ENCODE results near the gene LIMK2.
"Not testable (repeated sequence)": the region's sequence is repeated elsewhere in the genome, so short reads cannot be mapped to it uniquely, and the experiment has no call there.

The LIMK2 gene

GRCh38 chr22:31302537-31302936 lies 90.4 kb downstream of the LIMK2 start:
- TF ChIP-seq LEF1 (IDR thresholded peaks at IDR 0.05; ENCODE audit: borderline replicate concordance) (no peak), CTBP1 (IDR thresholded peaks at IDR 0.05; ENCODE audit: borderline replicate concordance) (no peak), HDGF (IDR thresholded peaks at IDR 0.05; ENCODE audit: borderline replicate concordance) (no peak), ZNF384 (IDR thresholded peaks at IDR 0.05) (no peak), FOXM1 (IDR thresholded peaks at IDR 0.05; ENCODE audit: borderline replicate concordance) (no peak), BHLHE40 (IDR thresholded peaks at IDR 0.05; ENCODE audit: borderline replicate concordance) (no peak), L3MBTL2 (conservative IDR thresholded peaks at IDR 0.05) (no peak), FOXA1 (IDR thresholded peaks at IDR 0.05) (no peak), NFRKB (IDR thresholded peaks at IDR 0.05) (no peak), ELF4 (IDR thresholded peaks at IDR 0.05) (no peak), SUZ12 (IDR thresholded peaks at IDR 0.05) (no peak), TARDBP (IDR thresholded peaks at IDR 0.05) (no peak), ARNT (IDR thresholded peaks at IDR 0.05) (no peak), FOXK2 (IDR thresholded peaks at IDR 0.05) (no peak), SP1 (IDR thresholded peaks at IDR 0.05) (no peak)
- TF ChIP-seq, protein P1, sequence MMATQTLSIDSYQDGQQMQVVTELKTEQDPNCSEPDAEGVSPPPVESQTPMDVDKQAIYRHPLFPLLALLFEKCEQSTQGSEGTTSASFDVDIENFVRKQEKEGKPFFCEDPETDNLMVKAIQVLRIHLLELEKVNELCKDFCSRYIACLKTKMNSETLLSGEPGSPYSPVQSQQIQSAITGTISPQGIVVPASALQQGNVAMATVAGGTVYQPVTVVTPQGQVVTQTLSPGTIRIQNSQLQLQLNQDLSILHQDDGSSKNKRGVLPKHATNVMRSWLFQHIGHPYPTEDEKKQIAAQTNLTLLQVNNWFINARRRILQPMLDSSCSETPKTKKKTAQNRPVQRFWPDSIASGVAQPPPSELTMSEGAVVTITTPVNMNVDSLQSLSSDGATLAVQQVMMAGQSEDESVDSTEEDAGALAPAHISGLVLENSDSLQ (IDR thresholded peaks at IDR 0.05), result no peak
- ChIA-PET CTCF (interaction anchor here (1.2 to 1.5 kb wide), 2 partner anchors 11 to 29 kb away, joined by 3 to 4 read pairs; no protein-coding TSS in a partner anchor), POLR2A (interaction anchor here (2.6 kb wide), 1 partner anchor 10 kb away, joined by 8 read pairs; the partner anchor contains the start of gene PIK3IP1)
- DNase-seq (ENCODE audit: extremely low spot score), result no peak

- TF ChIP-seq TARDBP (IDR thresholded peaks at IDR 0.05), result no peak
- no peak for TF ChIP-seq CTBP1 (IDR thresholded peaks at IDR 0.05; ENCODE audit: borderline replicate concordance)
- TF ChIP-seq ZNF384 (IDR thresholded peaks at IDR 0.05), result no peak
- TF ChIP-seq ELF4 (IDR thresholded peaks at IDR 0.05), result no peak
- TF ChIP-seq ARNT (IDR thresholded peaks at IDR 0.05), result no peak
- TF ChIP-seq LEF1 (IDR thresholded peaks at IDR 0.05; ENCODE audit: borderline replicate concordance), result no peak
- TF ChIP-seq FOXA1 (IDR thresholded peaks at IDR 0.05), result no peak
- TF ChIP-seq FOXK2 (IDR thresholded peaks at IDR 0.05), result no peak
- no peak for DNase-seq (ENCODE audit: extremely low spot score)
- ChIA-PET CTCF (no interaction called here), POLR2A (no interaction called here)
Measured at GRCh38 chr22:31305194-31305593, 93.1 kb downstream of the LIMK2 start.

DNA sequence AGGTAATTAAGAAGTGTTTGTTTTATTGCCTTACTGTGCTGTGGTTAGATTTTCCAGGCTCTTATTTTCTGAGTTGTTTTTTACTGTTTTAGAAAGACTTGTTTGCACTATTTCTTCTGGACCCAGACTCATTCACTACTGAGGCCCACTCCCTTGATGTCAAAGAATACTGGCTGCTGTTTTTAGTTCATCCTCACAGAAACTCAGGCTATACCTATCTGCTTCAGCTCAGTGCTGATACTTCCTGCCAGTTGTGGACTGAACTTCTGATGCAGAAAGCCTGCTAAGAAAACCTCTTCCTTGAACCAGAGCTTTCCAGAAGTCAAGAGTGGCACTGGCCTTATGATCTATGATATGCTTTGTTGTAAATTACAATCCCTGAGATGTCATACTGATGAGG lies 96.1 kb downstream of the LIMK2 start:
- CTCF ChIA-PET, result interaction anchor here (1.0 kb wide), 1 partner anchor 11 kb away, joined by 4 read pairs; no protein-coding TSS in a partner anchor
- TF ChIP-seq CTBP1 (IDR thresholded peaks at IDR 0.05; ENCODE audit: borderline replicate concordance), result no peak
- TF ChIP-seq ZNF384 (IDR thresholded peaks at IDR 0.05), result no peak
- TF ChIP-seq ARNT (IDR thresholded peaks at IDR 0.05), result no peak
- TF ChIP-seq FOXM1 (IDR thresholded peaks at IDR 0.05; ENCODE audit: borderline replicate concordance), result no peak
- no peak for TF ChIP-seq HDGF (IDR thresholded peaks at IDR 0.05; ENCODE audit: borderline replicate concordance)
- TF ChIP-seq ELF4 (IDR thresholded peaks at IDR 0.05), result no peak
- no peak for TF ChIP-seq SUZ12 (IDR thresholded peaks at IDR 0.05)
- no peak for TF ChIP-seq L3MBTL2 (conservative IDR thresholded peaks at IDR 0.05)
- no peak for TF ChIP-seq FOXA1 (IDR thresholded peaks at IDR 0.05)
- DNase-seq (ENCODE audit: extremely low spot score), result no peak
- POLR2A ChIA-PET, result no interaction called here

- DNase-seq (ENCODE audit: extremely low spot score), result peak; percentile 77
- ChIA-PET POLR2A (interaction anchor here (1.0 to 1.2 kb wide), 3 partner anchors 21 to 34 kb away, joined by 3 to 5 read pairs (median 3); partner anchors contain the start of gene PIK3IP1), CTCF (interaction anchor here (0.5 to 1.9 kb wide), 16 partner anchors 8 to 1388 kb away, joined by 3 to 10 read pairs (median 4); partner anchors contain the start of gene PIK3IP1)
- no peak for TF ChIP-seq FOXK2 (IDR thresholded peaks at IDR 0.05)
- no peak for TF ChIP-seq NFRKB (IDR thresholded peaks at IDR 0.05)
- TF ChIP-seq BHLHE40 (IDR thresholded peaks at IDR 0.05; ENCODE audit: borderline replicate concordance), result no peak
- TF ChIP-seq LEF1 (IDR thresholded peaks at IDR 0.05; ENCODE audit: borderline replicate concordance), result no peak
- TF ChIP-seq TARDBP (IDR thresholded peaks at IDR 0.05), result no peak
Measured at GRCh38 chr22:31313366-31314147, 101.5 kb downstream of the LIMK2 start.

DNA sequence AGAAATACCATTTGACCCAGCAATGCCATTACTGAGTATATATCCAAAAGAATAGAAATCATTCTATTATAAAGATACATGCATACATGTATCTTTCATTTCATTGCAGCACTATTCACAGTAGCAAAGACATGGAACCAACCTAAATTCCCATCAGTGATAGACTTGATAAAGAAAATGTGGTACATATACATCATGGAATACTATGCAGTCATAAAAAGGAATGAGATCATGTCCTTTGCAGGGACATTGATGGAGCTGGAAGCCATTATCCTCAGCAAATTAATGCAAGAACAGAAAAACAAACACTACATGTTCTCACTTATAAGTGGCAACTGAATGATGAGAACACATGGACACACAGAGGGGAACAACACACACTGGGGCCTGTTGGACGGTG lies 102.1 kb downstream of the LIMK2 start:
- POLR2A ChIA-PET; DNase-seq (ENCODE audit: extremely low spot score): not testable (repeated sequence)
- CTCF ChIA-PET, result interaction anchor here (0.7 to 1.9 kb wide), 3 partner anchors 10 to 25 kb away, joined by 4 to 6 read pairs (median 5); no protein-coding TSS in a partner anchor

- no peak for DNase-seq (ENCODE audit: extremely low spot score)
- POLR2A ChIA-PET, result interaction anchor here (1.3 kb wide), 1 partner anchor 31 kb away, joined by 5 read pairs; no protein-coding TSS in a partner anchor
- CTCF ChIA-PET, result interaction anchor here (1.1 kb wide), 1 partner anchor 9 kb away, joined by 3 read pairs; no protein-coding TSS in a partner anchor
- no peak for TF ChIP-seq FOXM1 (IDR thresholded peaks at IDR 0.05; ENCODE audit: borderline replicate concordance)
- no peak for TF ChIP-seq HDGF (IDR thresholded peaks at IDR 0.05; ENCODE audit: borderline replicate concordance)
- TF ChIP-seq ELF4 (IDR thresholded peaks at IDR 0.05), result no peak
- TF ChIP-seq NFRKB (IDR thresholded peaks at IDR 0.05), result no peak
- TF ChIP-seq CTBP1 (IDR thresholded peaks at IDR 0.05; ENCODE audit: borderline replicate concordance), result no peak
- no peak for TF ChIP-seq ARNT (IDR thresholded peaks at IDR 0.05)
- TF ChIP-seq, protein P1 (IDR thresholded peaks at IDR 0.05), result no peak
- TF ChIP-seq FOXK2 (IDR thresholded peaks at IDR 0.05), result no peak
- no peak for TF ChIP-seq LEF1 (IDR thresholded peaks at IDR 0.05; ENCODE audit: borderline replicate concordance)
- no peak for TF ChIP-seq ZNF384 (IDR thresholded peaks at IDR 0.05)
- no peak for TF ChIP-seq BHLHE40 (IDR thresholded peaks at IDR 0.05; ENCODE audit: borderline replicate concordance)
Measured at GRCh38 chr22:31321421-31321820, 109.3 kb downstream of the LIMK2 start.
